ENCODE results near the gene PIP5K1C. TPM values are rescaled to one million over a fixed set of nuclear protein-coding genes. Genes with fewer than 3 reads are reported as not detected.

Gene PIP5K1C
- total RNA-seq, 2 experiments from 2014 or later: 12.9 to 14.8 TPM

GRCh38 chr19:3691726-3692125 lies 8.5 kb downstream of the PIP5K1C start:
- Mint-ChIP-seq H3K27ac (peak overlapping the region; percentile 74), H3K4me3 (no peak overlapping the region), H3K27me3 (no peaks in the 10 kb centered on the region), H3K4me1 (peaks cover 35% of the 10 kb centered on the region), H3K36me3 (peaks cover 27% of the 10 kb centered on the region), H3K9me3 (peaks cover 6% of the 10 kb centered on the region)
- DNase-seq: no peak

GRCh38 chr19:3691372-3691716 lies 8.9 kb downstream of the PIP5K1C start:
- Mint-ChIP-seq H3K36me3 (peaks cover 27% of the 10 kb centered on the region), H3K27ac (peak overlapping the region; percentile 74), H3K4me1 (peaks cover 35% of the 10 kb centered on the region), H3K9me3 (peaks cover 6% of the 10 kb centered on the region), H3K4me3 (no peak overlapping the region), H3K27me3 (no peaks in the 10 kb centered on the region)
- DNase-seq: no peak

GRCh38 chr19:3690551-3691371 lies 9.5 kb downstream of the PIP5K1C start:
- no peak overlapping the region for H3K4me3 Mint-ChIP-seq
- H3K4me1 Mint-ChIP-seq: peaks cover 35% of the 10 kb centered on the region
- H3K36me3 Mint-ChIP-seq: peaks cover 27% of the 10 kb centered on the region
- DNase-seq: peak; percentile 44
- H3K9me3 Mint-ChIP-seq: peaks cover 6% of the 10 kb centered on the region
- peak overlapping the region; percentile 74 for H3K27ac Mint-ChIP-seq
- no peaks in the 10 kb centered on the region for H3K27me3 Mint-ChIP-seq

GRCh38 chr19:3687774-3688706 lies 12.2 kb downstream of the PIP5K1C start:
- Mint-ChIP-seq H3K4me1 (peaks cover 41% of the 10 kb centered on the region), H3K27ac (peak overlapping the region; percentile 47), H3K27me3 (no peaks in the 10 kb centered on the region), H3K36me3 (peaks cover 47% of the 10 kb centered on the region), H3K9me3 (peaks cover 6% of the 10 kb centered on the region), H3K4me3 (peak overlapping the region; percentile 74)
- DNase-seq: peak; percentile 49

GRCh38 chr19:3687393-3687773 lies 12.9 kb downstream of the PIP5K1C start:
- peaks cover 44% of the 10 kb centered on the region for H3K36me3 Mint-ChIP-seq
- peaks cover 39% of the 10 kb centered on the region for H3K4me1 Mint-ChIP-seq
- no peaks in the 10 kb centered on the region for H3K27me3 Mint-ChIP-seq
- H3K9me3 Mint-ChIP-seq: peaks cover 6% of the 10 kb centered on the region
- peak overlapping the region; percentile 35 for H3K27ac Mint-ChIP-seq
- peak overlapping the region; percentile 74 for H3K4me3 Mint-ChIP-seq
- DNase-seq: no peak

GRCh38 chr19:3684817-3685410 lies 15.4 kb downstream of the PIP5K1C start:
- no peak overlapping the region for H3K27ac Mint-ChIP-seq
- no peaks in the 10 kb centered on the region for H3K9me3 Mint-ChIP-seq
- no peaks in the 10 kb centered on the region for H3K27me3 Mint-ChIP-seq
- H3K4me3 Mint-ChIP-seq: no peak overlapping the region
- DNase-seq: no peak
- H3K36me3 Mint-ChIP-seq: peaks cover 31% of the 10 kb centered on the region
- H3K4me1 Mint-ChIP-seq: peaks cover 23% of the 10 kb centered on the region

- Mint-ChIP-seq H3K36me3 (peaks cover 27% of the 10 kb centered on the region), H3K4me1 (peaks cover 18% of the 10 kb centered on the region), H3K27ac (no peak overlapping the region), H3K27me3 (no peaks in the 10 kb centered on the region), H3K9me3 (no peaks in the 10 kb centered on the region), H3K4me3 (no peak overlapping the region)
- no peak for DNase-seq
Observed at GRCh38 chr19:3684054-3684816, 16.0 kb downstream of the PIP5K1C start.

- DNase-seq: no peak
- no peaks in the 10 kb centered on the region for H3K27me3 Mint-ChIP-seq
- H3K4me3 Mint-ChIP-seq: no peak overlapping the region
- no peak overlapping the region for H3K27ac Mint-ChIP-seq
- H3K36me3 Mint-ChIP-seq: peaks cover 26% of the 10 kb centered on the region
- no peaks in the 10 kb centered on the region for H3K9me3 Mint-ChIP-seq
- peaks cover 14% of the 10 kb centered on the region for H3K4me1 Mint-ChIP-seq
Observed at GRCh38 chr19:3683405-3684053, 16.7 kb downstream of the PIP5K1C start.

GRCh38 chr19:3682741-3683404 lies 17.4 kb downstream of the PIP5K1C start:
- H3K4me3 Mint-ChIP-seq: no peak overlapping the region
- peaks cover 12% of the 10 kb centered on the region for H3K4me1 Mint-ChIP-seq
- H3K36me3 Mint-ChIP-seq: peaks cover 23% of the 10 kb centered on the region
- H3K9me3 Mint-ChIP-seq: no peaks in the 10 kb centered on the region
- H3K27me3 Mint-ChIP-seq: no peaks in the 10 kb centered on the region
- no peak overlapping the region for H3K27ac Mint-ChIP-seq
- DNase-seq: no peak

- Mint-ChIP-seq H3K27me3 (no peaks in the 10 kb centered on the region), H3K9me3 (no peaks in the 10 kb centered on the region), H3K27ac (no peak overlapping the region), H3K4me1 (peaks cover 11% of the 10 kb centered on the region), H3K4me3 (no peak overlapping the region), H3K36me3 (peaks cover 23% of the 10 kb centered on the region)
- DNase-seq: no peak
Observed at GRCh38 chr19:3682286-3682685, 18.0 kb downstream of the PIP5K1C start.

- Mint-ChIP-seq H3K4me3 (no peak overlapping the region), H3K4me1 (peaks cover 6% of the 10 kb centered on the region), H3K27me3 (no peaks in the 10 kb centered on the region), H3K9me3 (no peaks in the 10 kb centered on the region), H3K27ac (no peak overlapping the region), H3K36me3 (peaks cover 22% of the 10 kb centered on the region)
- no peak for DNase-seq
Observed at GRCh38 chr19:3680939-3681338, 19.3 kb downstream of the PIP5K1C start.

- Mint-ChIP-seq H3K4me3 (no peak overlapping the region), H3K36me3 (peaks cover 16% of the 10 kb centered on the region), H3K27ac (no peak overlapping the region), H3K27me3 (no peaks in the 10 kb centered on the region), H3K4me1 (peaks cover 6% of the 10 kb centered on the region), H3K9me3 (no peaks in the 10 kb centered on the region)
- no peak for DNase-seq
Observed at GRCh38 chr19:3679581-3679980, 20.7 kb downstream of the PIP5K1C start.

- H3K27ac Mint-ChIP-seq: no peak overlapping the region
Observed at GRCh38 chr19:3679138-3679537, 21.1 kb downstream of the PIP5K1C start.

GRCh38 chr19:3678188-3678587 lies 22.1 kb downstream of the PIP5K1C start:
- DNase-seq: no peak
- H3K27me3 Mint-ChIP-seq: no peaks in the 10 kb centered on the region
- peaks cover 7% of the 10 kb centered on the region for H3K36me3 Mint-ChIP-seq
- no peaks in the 10 kb centered on the region for H3K9me3 Mint-ChIP-seq
- H3K4me3 Mint-ChIP-seq: no peak overlapping the region
- H3K27ac Mint-ChIP-seq: no peak overlapping the region
- no peaks in the 10 kb centered on the region for H3K4me1 Mint-ChIP-seq

More at GRCh38 chr19:3679138-3679537, 21.1 kb downstream of the PIP5K1C start:
- H3K4me1 Mint-ChIP-seq: peaks cover 5% of the 10 kb centered on the region
- H3K36me3 Mint-ChIP-seq: peaks cover 13% of the 10 kb centered on the region
- H3K27me3 Mint-ChIP-seq: no peaks in the 10 kb centered on the region
- H3K4me3 Mint-ChIP-seq: no peak overlapping the region
- DNase-seq: no peak
- no peaks in the 10 kb centered on the region for H3K9me3 Mint-ChIP-seq
